Nasal cavity respiratory epithelium epithelial cell of viscerocranial mucosa (primary cell): ENCODE results near the gene TRAF3IP1. TPM values are rescaled to one million over a fixed set of nuclear protein-coding genes. Genes with fewer than 3 reads are reported as not detected.

Source experiments
- total RNA-seq: library from RNA; depleted of rRNA; stranded (reverse); fragments of >200 nt; gene quantifications from 2 replicates; pipeline ENCODE4 v1.2.3, GENCODE V29; 2014

The TRAF3IP1 gene
- 8.5 and 18.9 TPM in 2 replicates for total RNA-seq

GRCh38 chr2:238320246-238320647 lies at the start of gene TRAF3IP1:
Gene TRAF3IP1 (plus strand): TSS chr2:238320518. CDS start chr2:238320663, 145 bp downstream.

GRCh38 chr2:238287737-238288649 lies 32.3 kb upstream of the TRAF3IP1 start, which contains the start of gene PER2:
Gene PER2 (minus strand): TSS chr2:238288610. CDS start chr2:238277936, 10,674 bp downstream.

DNA sequence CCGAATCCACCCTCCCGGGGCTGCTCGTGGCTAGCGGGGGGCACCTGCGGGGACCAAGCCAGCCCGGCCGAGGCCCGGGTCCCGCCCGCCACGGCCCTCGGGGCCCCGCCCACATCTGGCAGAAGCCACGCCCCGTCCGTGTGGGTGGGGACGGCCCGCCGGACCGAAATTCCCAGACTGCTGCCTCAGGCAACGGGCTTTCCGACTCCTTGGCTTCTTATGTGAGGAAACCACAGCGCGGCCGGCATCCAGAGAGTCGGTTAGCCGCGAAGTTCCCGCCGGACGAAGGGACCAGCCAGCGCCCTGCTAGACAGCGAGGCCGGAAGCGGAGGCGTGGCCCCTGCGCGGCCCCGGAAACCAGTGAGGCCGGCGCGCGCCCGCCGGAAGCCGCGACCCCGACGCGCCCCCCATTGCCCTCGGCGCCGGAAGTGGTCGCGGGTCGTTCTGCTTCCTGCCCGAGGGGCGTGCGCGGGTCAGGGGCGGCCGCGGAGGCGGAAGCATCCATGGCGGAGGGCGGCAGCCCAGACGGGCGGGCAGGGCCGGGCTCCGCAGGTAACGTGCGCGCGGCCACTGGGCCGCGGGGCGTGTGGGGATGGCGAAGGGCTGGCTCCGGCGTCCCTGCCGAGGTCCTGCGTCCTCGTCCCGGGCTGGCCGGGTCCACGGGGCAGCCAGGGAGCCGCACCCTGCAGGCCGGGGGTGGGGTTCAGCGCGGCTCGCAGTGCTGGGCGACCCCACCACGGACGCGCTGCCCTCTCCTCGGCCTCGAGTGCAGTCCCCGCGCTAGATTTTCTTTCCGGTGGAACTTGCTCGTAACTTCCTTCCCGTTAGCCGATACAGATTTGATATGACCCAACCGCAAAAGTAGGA lies 106.5 kb downstream of the TRAF3IP1 start, which contains the start of gene ASB1:
TSS of gene ASB1 (plus strand) at position 360 of the 867 bp plus-strand sequence. CDS start at position 504, 144 bp downstream.

Other genes with a start within 250 kb of the TRAF3IP1 start
- under 0.01 and 0.14 TPM in 2 replicates for gene ESPNL, start 220.2 kb upstream of the TRAF3IP1 start, total RNA-seq
- gene KLHL30, start 181.8 kb upstream of the TRAF3IP1 start, total RNA-seq = 0.34 and 0.36 TPM in 2 replicates
- 3.2 and 3.8 TPM in 2 replicates for gene ERFE, start 161.5 kb upstream of the TRAF3IP1 start, total RNA-seq
- gene ILKAP, start 116.8 kb upstream of the TRAF3IP1 start, total RNA-seq = 23.6 and 30.5 TPM in 2 replicates
- 3.4 and 23.2 TPM in 2 replicates for gene HES6, start 80.5 kb upstream of the TRAF3IP1 start, total RNA-seq
- 11.3 and 20.5 TPM in 2 replicates for gene PER2, start 31.9 kb upstream of the TRAF3IP1 start, total RNA-seq
- 21.3 and 41.7 TPM in 2 replicates for gene ASB1, start 106.4 kb downstream of the TRAF3IP1 start, total RNA-seq